ENCODE results near the gene CHST14. TPM values are rescaled to one million over a fixed set of nuclear protein-coding genes. Genes with fewer than 3 reads are reported as not detected.
A peak's percentile ranks its signal among the peaks of the same experiment; 100 is the strongest.

The CHST14 gene, protein sequence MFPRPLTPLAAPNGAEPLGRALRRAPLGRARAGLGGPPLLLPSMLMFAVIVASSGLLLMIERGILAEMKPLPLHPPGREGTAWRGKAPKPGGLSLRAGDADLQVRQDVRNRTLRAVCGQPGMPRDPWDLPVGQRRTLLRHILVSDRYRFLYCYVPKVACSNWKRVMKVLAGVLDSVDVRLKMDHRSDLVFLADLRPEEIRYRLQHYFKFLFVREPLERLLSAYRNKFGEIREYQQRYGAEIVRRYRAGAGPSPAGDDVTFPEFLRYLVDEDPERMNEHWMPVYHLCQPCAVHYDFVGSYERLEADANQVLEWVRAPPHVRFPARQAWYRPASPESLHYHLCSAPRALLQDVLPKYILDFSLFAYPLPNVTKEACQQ
- polyA plus RNA-seq (2011; rRNA removed): 18.6 and 32.3 TPM in 2 replicates
- polyA minus RNA-seq (2011; rRNA and poly(A)+ RNA removed): 14.3 and 16.3 TPM in 2 replicates

DNA sequence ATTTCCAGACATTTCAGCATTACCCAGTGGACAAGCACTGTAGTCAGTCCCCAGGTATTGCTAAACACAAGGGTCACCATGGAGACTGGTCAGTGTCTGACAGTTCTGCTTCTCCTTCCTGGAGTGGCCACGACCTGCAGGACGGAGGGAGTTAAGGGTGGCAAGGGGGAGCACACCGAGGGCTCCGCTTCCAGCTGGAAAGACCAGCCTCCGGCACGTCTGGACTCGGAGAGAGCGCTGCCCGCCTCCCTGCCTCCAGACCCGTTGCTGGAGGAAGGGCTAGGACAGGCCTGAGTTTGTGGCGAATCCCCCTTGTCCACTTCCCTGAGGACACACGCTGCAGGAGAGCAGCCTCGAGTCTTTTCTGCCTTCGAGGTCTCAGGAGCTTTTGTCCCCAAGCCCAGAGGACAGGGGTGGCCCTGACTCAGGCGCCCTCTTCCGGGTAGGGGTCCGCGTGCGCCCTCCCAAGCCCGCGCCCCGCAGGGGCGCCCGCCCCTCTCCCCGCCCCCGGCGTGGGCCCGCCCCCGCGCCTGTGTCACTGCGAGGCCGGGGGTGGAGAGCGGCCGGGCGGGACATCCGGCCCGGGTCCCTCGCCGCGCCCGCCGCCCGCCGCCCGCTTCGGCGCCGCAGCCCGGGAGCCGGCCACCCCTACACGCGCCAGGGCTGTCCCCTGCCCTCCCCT lies at the start of gene CHST14:
TSS of gene CHST14 (plus strand) at position 562 of the 682 bp plus-strand sequence. CDS start 230 bp downstream, outside the sequence.
- no peak for DNase-seq (ENCODE audit: low read depth)
- CTCF ChIA-PET: interaction anchor here (0.8 to 1.5 kb wide), 4 partner anchors 15 to 91 kb away, joined by 3 to 4 read pairs (median 4); no protein-coding TSS in a partner anchor
- POLR2A ChIA-PET: no interaction called here
- TF ChIP-seq, protein P1, sequence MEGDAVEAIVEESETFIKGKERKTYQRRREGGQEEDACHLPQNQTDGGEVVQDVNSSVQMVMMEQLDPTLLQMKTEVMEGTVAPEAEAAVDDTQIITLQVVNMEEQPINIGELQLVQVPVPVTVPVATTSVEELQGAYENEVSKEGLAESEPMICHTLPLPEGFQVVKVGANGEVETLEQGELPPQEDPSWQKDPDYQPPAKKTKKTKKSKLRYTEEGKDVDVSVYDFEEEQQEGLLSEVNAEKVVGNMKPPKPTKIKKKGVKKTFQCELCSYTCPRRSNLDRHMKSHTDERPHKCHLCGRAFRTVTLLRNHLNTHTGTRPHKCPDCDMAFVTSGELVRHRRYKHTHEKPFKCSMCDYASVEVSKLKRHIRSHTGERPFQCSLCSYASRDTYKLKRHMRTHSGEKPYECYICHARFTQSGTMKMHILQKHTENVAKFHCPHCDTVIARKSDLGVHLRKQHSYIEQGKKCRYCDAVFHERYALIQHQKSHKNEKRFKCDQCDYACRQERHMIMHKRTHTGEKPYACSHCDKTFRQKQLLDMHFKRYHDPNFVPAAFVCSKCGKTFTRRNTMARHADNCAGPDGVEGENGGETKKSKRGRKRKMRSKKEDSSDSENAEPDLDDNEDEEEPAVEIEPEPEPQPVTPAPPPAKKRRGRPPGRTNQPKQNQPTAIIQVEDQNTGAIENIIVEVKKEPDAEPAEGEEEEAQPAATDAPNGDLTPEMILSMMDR (IDR thresholded peaks at IDR 0.05; ENCODE audit: insufficient read depth, low read depth, low read length): no peak
- Histone ChIP-seq H3K4me3 (ENCODE audit: low read depth, low read length) (peak within 1 kb of the TSS; percentile 77), H3K36me3 (ENCODE audit: control insufficient read depth, insufficient read depth, low read length) (peaks cover 6% of the 10 kb centered on the region; the same call in 1 of the 2 replicates), H3K27me3 (ENCODE audit: control insufficient read depth, insufficient read depth, low read length) (no peaks in the 10 kb centered on the region; the same call in 1 of the 2 replicates)

DNA sequence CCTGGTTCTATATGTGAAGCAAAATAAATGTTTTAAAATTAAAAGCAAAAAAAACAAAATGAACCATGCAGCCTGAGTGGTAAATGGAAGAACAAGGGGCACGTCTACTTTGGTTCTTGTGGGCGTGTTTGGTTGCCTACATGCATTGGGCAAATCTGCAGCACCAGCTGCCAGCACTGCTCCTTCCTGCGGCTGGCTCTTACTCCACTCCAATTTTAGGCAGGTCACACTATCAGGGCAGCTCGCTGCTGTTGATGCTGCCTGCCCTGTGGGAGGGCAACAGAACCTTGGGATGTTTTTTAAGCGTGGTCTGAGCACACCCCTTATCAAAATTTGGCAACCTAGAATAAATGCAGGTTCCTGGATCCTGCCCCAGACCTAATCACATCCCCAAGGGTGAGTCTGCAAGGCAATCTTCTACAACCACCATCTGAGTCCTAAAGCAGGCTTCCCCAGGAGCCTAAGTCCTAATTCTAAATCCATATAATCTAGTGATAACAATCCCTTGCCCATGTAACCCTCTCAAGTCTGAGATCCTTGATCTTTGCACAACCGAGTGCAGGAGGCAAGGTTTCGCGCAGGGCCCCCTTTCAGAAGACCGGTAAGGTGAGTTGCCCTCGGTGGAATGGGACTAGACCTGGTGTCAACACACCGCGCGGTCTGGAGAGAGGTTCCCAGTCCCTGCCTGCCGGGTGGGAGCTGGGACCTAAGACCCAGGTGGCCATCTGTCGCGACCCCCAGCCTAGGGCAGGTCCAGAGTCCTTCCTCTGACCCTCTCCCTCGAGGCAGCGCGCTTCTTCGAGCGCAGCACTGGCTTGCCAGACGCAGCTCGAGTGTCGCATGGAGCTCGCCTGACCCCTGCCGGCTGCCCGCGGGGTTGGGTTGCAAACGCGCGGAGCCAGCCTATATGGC lies 49.3 kb upstream of the CHST14 start:
- Histone ChIP-seq H3K27me3 (ENCODE audit: control insufficient read depth, insufficient read depth, low read length) (no peaks in the 10 kb centered on the region), H3K4me3 (ENCODE audit: low read depth, low read length) (no peak overlapping the region), H3K36me3 (ENCODE audit: control insufficient read depth, insufficient read depth, low read length) (no peaks in the 10 kb centered on the region; the same call in 1 of the 2 replicates)
- DNase-seq (ENCODE audit: low read depth): no peak
- CTCF ChIA-PET: interaction anchor here (0.8 to 7.8 kb wide), 29 partner anchors 9 to 211 kb away, joined by 3 to 64 read pairs (median 5); partner anchors contain the start of genes CCDC9B, DISP2, INAFM2 and IVD
- POLR2A ChIA-PET: no interaction called here
- TF ChIP-seq, protein P1 (IDR thresholded peaks at IDR 0.05; ENCODE audit: insufficient read depth, low read depth, low read length): peak; percentile 99

DNA sequence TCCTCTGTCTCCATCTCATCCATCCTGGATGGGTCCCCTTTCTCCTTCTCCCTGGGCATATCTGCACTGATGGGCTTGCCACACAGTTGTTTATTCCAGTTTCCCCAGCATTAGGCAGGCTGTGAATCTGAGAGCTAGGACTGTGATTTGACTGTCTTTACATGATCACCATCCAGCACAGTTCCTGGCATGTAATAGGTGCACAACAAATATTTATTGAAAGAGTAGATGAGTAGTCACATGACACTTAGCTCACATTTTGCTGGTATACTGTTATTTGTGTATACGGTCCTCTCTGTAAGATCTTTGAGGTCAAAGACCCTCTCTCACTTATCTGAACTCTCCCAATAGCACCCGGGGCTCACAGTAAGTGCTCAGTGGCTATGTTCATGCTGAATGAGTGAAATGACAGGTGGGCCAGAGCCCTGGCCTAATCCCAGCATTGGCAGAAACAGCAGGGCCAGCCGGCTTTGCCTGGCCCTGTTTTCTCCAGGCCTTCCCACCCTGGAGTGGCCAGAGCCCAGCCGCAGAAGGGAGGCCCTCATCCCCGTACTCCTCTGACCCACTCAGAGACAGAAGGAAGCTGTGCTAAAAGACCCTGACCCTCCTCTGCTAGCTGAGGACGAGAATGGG lies 46.2 kb upstream of the CHST14 start:
- H3K36me3 ChIP-seq (ENCODE audit: control insufficient read depth, insufficient read depth, low read length): no peaks in the 10 kb centered on the region
- no peak for DNase-seq (ENCODE audit: low read depth)
- ChIA-PET CTCF (interaction anchor here (0.6 to 7.8 kb wide), 4 partner anchors 11 to 146 kb away, joined by 3 to 64 read pairs (median 22); no protein-coding TSS in a partner anchor), POLR2A (no interaction called here)
- TF ChIP-seq, protein P1 (IDR thresholded peaks at IDR 0.05; ENCODE audit: insufficient read depth, low read depth, low read length): no peak
- no peak overlapping the region for H3K4me3 ChIP-seq (ENCODE audit: low read depth, low read length)
- H3K27me3 ChIP-seq (ENCODE audit: control insufficient read depth, insufficient read depth, low read length): peaks cover 3% of the 10 kb centered on the region; the same call in 1 of the 2 replicates

DNA sequence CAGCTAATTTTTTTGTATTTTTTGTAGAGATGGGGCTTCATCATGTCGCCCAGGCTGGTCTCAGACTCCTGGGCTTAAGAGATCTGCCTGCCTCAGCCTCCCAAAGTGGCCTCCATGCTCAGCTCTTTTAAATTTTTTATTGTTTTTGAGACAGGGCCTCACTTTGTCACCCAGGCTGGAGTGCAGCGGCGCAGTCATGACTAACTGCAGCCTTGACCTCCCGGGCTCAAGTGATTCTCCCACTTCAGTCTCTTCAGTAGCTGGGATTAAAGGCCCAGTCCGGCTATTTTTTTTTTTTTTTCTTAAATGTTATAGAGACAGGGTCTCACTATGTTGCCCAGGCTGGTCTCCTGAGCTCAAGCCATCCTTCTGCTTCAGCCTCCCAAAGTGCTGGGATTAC lies 45.1 kb upstream of the CHST14 start:
- Histone ChIP-seq H3K27me3 (ENCODE audit: control insufficient read depth, insufficient read depth, low read length) (peaks cover 5% of the 10 kb centered on the region), H3K36me3 (ENCODE audit: control insufficient read depth, insufficient read depth, low read length) (no peaks in the 10 kb centered on the region), H3K4me3 (ENCODE audit: low read depth, low read length) (no peak overlapping the region)
- POLR2A ChIA-PET: no interaction called here
- no peak for DNase-seq (ENCODE audit: low read depth)
- TF ChIP-seq, protein P1 (IDR thresholded peaks at IDR 0.05; ENCODE audit: insufficient read depth, low read depth, low read length): no peak
- CTCF ChIA-PET: interaction anchor here (0.8 to 7.8 kb wide), 5 partner anchors 57 to 151 kb away, joined by 3 to 64 read pairs (median 5); no protein-coding TSS in a partner anchor

Measured in BJ (cell line).